Jurkat, Clone E6-1 (cell line): ENCODE results near the gene FOXJ1. TPM values are rescaled to one million over a fixed set of nuclear protein-coding genes. Genes with fewer than 3 reads are reported as not detected.
"Not testable (repeated sequence)": the region's sequence is repeated elsewhere in the genome, so short reads cannot be mapped to it uniquely, and the experiment has no call there.

ENCODE experiments used
- DNase-seq: peaks from one replicate; pipeline ENCODE4 v3.0.0-alpha.2; 2011; ENCODE audit warnings: low read depth, low spot score
- H3K4me3 ChIP-seq: 2 replicates; pipeline ENCODE4 v1.5.1; 2011; ENCODE audit warnings: mild to moderate bottlenecking, low read length, control low read depth, moderate library complexity
- polyA plus RNA-seq: library from polyadenylated mRNA; unstranded; fragments of >200 nt; gene quantifications from one replicate; pipeline ENCODE4 v1.2.1, GENCODE V29; 2012; ENCODE audit warnings: missing spikeins; ENCODE audit not compliant: insufficient read length, insufficient read depth

FOXJ1 gene, protein sequence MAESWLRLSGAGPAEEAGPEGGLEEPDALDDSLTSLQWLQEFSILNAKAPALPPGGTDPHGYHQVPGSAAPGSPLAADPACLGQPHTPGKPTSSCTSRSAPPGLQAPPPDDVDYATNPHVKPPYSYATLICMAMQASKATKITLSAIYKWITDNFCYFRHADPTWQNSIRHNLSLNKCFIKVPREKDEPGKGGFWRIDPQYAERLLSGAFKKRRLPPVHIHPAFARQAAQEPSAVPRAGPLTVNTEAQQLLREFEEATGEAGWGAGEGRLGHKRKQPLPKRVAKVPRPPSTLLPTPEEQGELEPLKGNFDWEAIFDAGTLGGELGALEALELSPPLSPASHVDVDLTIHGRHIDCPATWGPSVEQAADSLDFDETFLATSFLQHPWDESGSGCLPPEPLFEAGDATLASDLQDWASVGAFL
- not detected for polyA plus RNA-seq

DNA sequence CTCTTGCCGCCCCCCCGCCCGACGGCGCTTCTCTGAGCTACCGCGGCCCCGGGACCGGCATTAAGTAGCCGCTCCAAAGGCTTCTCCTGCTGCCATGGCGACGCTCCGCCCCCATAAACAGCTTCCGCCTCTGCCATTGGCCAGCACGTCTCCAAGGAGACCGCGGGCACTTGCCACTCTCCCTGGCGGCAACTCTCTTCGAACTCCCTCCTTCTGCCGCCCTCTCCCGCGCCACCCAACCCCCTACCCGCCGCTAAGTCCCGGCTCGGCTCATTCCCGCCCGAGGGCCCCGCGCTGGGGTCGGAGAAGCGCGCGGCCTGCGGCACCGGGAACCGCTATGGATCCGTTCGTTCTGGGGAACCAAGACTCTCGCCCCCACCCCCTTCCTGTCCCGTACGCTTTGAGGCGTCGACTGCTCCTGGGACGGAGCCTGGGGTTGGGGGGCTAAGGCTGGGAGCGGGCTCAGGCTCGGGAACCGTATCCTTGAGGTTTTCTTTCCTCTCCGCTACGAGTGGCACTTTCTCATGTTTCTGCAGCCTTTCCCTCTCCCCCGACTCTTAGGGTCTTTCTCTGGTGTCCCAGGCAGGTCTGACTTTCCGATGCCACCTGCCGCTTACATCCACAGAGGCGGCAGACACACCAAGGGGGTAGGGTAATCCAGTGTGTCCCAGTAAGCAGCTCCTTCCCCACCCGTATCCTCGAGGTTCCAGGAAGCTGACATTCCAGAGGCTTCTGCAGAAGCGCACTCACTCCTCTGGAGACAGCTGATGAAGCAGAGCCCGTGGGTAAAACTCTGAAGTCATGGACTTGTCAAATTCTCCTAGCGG is at the start of gene FOXJ1:
Gene FOXJ1, minus strand, starts transcription at position 34 of the 827 bp plus-strand sequence. CDS start 850 bp downstream, outside the sequence.
- peak within 1 kb of the TSS; percentile 54 for H3K4me3 ChIP-seq
- peak; percentile 89 for DNase-seq

DNA sequence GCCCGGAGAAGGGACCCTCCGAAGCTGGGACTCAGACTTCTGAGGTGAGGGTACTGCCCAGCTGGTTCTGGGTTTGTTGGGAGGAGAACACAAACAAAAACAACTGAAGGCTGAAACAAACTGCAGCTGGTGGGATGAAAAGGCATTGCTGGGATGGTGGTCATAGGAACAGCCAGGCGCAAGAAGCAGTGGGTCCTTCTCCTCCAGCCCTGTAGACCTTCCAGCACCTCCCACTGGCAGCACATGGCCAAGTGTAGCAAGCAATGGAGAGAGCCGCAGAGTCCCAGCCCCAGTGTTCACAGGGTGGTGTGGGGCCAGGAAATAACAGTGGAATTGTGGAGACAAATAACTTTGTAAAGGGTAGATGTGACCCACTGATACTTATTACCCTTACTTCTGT is 48.7 kb upstream of the FOXJ1 start:
- no peak for DNase-seq
- no peak overlapping the region for H3K4me3 ChIP-seq

DNA sequence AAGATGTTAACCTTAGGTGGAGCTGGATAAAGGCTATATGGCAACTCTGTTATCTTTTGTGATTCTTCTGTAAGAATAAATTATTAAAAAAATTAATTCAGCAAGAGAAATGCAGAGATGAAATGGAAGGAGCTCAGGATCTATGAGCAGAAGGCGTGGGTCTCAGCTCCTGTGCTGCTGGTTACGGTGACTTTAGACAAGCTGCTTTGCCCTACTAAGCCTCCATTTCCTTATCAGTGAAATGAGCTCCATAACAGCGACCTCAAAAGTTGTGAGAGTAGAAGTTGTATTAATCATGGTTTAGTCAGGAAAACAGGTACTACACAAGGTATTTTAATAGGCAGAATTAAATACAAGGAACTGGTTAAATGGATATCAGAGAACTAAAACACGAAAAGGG is 48.2 kb upstream of the FOXJ1 start:
- no peak overlapping the region for H3K4me3 ChIP-seq
- no peak for DNase-seq

DNA sequence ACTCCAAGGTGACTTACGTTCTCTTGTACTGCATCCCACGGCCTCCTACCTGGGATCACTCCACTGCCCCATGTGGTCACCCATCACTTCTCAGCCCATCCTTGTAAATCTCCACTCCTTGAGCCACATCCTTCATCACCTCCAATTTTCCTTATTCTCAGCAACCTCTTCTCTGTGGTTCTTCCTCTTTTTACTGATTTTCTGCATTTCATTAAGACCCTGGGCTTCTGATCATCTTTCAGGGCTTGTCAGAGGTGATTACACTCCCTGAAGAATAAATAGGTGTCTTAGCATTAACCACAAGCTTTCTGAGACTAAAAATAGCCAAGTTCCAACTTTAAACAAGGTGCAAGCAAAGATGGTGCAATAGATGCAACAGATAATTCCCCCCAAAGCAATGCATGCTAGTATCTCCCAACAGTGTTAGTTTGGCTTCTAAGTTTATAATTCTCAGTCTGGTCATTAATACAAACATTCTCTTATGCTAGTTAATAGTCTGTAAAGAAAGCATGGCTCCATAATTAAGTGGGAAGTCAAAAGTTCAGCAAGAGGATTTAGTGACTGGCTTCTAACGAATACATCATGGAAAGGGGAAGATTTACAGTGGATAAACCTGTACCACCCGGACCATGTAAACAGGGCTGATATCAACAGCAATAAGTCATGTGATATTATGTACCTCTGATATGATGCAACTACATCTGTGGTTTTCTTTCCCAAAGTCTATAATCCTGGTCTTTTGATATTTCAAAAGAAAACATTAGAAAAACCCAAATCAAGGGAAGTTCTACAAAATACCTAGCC is 47.4 kb upstream of the FOXJ1 start:
- H3K4me3 ChIP-seq, result no peak overlapping the region
- DNase-seq, result no peak

DNA sequence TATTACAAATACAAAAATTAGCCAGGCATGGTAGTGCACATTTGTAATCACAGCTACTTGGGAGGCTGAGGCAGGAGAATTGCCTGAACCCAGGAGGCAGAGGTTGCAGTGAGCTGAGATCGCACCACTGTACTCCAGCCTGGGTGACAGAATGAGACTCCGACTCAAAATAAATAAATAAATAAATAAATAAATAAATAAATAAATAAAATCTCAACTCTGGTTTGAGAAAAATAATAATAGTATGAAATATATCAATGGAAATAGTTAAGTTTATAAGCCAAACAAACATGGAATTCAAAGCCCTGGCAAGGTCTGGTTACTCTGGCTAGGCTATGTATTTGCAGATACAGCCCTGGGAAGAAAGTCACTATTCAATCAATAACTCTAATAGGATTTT is 45.7 kb upstream of the FOXJ1 start:
- not testable (repeated sequence) for H3K4me3 ChIP-seq, DNase-seq

DNA sequence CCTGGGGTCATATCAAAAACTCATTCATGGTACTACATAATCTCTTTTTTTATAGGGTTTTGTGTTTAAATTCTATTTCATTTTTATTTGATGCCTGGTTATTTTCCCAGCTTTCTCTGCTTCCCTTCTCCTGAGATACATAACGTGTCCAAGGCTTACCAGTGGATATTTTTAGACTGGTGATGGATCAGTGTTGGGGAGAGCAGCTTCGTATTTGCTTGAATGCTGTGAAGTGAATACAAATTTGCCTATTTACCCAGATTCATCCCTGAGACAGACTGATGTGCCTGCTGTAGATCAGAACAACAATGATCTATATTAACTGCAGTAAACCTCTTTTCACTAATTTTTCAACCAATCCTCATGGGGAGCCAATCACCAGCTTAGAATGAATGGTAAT is 43.2 kb upstream of the FOXJ1 start:
- DNase-seq, result no peak
- H3K4me3 ChIP-seq, result no peak overlapping the region

DNA sequence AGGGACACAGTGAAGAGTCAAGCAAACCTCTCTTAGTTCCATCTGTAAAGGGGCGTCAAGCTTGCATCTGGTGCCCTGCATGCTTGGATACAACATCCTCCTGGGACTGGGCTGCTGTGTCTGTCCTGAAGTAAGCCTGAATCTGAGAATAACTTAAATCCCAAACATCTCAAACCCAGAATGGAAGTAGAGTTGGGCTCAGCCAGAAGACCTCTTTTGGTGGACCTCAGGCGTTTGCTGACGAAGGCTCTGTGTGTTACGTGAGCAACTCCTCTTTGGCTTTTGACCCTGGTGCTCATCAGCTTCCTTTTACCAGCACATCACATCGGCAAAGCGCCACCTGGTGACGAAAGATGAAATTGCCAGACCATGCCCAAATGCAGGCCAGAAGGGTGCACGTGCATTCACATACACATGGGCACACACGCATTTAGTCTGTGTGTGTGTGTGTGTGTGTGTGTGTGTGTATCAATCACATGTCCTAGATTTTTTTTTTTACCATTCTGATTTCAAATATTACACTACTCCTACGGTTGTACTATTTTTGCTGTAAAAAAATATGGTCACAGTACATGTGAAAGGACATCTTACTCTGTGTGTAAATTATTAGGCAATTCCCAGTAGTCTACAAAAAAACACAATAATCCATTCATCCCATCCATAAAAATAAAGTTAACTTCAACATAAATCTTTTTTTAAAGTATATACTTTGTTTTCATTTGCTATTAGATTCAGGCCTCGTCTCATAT is 41.1 kb upstream of the FOXJ1 start:
- peak; percentile 96 for DNase-seq
- H3K4me3 ChIP-seq, result no peak overlapping the region

DNA sequence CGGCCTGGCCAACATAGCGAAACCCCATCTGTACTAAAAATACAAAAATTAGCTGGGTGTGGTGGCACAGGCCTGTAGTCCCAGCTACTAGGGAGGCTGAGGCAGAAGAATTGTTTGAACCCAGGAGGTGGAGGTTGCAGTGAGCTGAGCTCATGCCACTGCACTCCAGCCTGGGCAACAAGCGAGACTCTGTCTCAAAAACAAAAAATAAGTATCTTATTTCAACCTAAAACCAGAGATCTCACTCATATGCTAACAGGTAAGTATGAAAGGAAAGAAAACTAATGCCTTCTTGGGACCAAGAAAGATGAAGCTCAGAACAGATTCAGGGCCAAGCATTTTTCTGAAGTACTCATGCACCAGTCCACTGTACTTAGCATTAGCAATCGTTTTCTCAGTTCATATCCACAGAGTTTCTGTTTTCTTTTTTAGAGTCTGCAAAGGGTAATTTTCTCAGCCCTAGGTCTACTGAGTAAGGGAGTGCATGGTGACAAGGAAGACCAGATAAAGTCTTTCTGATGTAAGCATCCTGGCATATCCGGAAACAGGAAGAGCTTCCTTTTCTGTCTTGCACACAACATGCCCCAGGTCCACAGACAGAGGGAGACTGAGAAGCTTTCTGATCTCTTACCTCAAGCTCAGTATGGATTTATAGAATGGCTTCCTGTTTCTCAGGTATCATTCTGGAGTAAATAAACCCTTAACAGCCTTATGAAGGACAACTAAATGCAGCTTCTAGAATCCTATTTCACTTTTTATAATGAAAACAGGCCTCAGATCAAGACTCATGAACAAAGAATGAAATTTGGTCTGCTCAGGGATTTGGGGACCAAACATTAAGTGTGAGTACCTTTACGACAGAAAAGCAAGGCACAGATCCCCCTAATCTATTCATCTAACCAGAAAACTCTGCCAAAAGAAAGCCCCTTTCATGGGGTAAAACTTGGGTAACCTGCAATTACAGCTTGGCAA is 38.7 kb upstream of the FOXJ1 start:
- no peak overlapping the region for H3K4me3 ChIP-seq
- DNase-seq, result peak; percentile 91

DNA sequence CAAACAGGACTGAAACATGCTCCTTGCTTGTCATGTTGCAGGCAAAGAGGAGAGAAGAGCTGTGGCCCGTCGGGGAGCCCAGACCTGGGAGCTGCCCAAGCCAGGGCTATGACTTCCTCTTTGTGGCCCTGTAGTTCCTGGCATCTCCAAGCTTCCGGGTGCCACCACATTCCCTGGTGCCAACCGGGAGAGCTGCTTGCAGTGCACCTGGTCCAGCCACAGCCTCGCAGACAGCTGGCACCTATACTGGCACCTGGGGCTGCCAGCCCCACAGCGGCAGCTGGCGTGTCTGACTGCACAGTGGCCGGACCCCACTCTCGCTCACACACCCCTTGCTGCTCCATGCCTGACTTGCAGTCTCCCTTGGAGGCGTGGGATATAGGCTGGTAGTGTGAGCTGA is 37.1 kb upstream of the FOXJ1 start:
- no peak for DNase-seq
- H3K4me3 ChIP-seq, result no peak overlapping the region

DNA sequence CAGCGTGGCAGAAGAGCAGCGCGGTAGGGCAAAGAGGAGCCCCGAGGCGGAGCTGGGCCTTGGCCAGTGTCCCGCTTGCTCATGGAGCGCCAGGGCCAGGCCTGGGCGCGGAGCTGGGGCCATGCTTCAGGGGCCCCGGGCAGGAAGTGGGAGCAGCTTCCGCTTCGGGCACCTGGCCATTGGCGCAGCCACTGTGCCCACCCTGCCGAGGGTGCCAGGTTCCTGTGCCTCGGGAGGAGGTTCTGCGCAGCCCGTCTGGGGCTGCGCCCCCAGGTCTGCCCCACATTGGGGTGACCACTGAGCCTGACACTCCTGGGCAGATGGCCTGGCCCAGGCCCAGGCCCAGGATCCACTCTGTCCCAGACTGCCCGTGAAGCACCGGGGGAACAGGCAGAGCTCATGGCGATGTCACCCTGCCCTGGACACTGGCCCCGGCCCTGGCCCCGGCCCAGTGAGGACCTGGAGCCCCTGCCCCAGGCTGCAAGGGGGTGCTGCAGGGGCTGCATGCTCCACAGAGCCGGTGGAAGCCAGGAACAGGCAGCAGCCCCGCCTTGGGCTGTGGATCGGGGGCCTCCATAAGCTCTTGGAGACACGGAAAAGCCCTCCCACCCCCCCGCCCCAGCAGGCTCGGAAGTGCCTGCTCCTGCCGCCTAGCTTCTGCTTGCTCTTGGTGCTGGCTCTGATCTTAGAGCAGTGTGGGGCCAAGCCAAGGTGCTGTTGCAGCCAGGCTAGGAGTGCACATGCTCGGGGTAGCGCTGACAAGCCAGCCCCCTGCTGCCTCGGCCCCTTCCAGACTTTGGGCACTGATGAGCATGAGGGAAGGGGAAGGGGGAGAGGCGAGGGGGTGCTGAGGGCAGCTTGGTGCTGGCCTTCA is 35.9 kb upstream of the FOXJ1 start:
- DNase-seq, result no peak
- H3K4me3 ChIP-seq, result no peak overlapping the region

DNA sequence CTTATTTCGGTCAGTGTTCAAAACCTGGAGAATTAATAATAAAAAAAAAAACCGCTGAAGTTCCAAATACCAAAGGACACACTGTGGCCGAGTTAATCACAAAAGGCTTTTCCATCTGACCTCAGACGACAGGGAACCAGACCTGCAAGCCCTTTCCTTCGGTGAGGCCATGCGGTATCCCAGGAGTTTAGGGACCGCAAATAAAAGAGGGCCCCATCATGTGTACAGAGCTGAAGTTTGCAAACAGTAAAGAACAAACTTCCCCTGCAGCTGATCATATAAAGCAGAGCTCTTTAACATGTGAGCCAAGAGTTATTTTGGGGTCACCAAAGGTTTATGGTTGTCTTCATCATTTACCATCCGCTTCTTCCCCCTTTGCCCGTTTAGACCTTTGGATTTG is 33.0 kb upstream of the FOXJ1 start:
- DNase-seq, result no peak
- H3K4me3 ChIP-seq, result no peak overlapping the region

DNA sequence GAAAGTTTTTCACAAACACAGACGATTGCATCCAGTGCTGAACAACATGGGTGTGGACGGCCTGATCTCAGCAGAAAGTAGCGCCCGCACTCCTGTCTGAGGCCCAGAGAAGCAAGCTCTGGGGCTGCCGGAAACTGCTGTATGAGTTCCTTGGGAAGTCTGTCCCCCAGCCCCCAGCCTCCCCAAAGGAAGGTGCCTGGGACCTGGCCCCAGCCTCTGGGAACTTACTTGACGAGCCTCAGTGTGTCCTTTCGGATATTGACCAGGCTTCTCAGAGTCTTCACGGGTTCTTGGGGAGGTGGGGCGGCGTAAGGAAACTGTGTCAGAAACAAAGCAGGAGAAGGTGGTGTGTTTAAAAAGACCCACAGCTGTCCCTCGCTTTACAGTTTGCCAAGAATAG is 32.4 kb upstream of the FOXJ1 start:
- H3K4me3 ChIP-seq, result no peak overlapping the region
- DNase-seq, result no peak

DNA sequence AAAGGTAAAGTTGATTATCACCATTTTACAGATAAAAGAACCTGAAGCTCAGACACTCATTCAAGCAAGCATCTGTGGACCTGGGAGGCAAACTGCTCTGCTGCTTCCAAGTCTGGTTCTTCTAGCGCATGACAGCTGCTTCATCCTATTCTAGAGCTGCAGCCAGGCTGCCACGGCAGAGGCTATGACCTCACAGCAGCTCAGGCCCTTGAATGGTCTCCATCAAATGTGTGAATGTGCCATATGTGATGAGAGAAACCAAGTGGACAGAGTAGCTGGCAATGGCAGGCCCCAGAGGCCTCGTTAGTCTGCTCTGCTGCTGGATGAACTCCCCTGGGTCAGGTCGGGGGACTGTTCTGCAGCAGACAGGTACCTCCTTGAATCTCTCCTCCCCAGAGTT is 30.7 kb upstream of the FOXJ1 start:
- H3K4me3 ChIP-seq, result no peak overlapping the region
- no peak for DNase-seq

DNA sequence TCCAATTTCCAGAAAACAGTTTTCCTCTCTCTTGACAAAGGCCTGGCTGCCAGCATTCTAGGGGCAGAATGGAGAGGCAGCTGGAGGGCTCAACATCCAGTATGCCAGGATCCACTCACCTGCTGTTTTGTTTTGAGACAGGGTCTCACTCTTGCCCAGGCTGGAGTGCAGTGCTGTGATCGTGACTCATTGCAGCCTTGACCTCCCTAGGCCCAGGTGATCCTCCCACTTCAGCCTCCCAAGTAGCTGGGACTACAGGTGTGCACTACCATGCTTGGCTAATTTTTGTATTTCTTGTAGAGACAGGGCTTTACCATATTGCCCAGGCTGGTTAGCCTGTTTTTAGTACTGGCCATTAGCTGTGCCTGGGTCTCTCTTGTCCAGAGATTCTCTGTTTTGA is 29.1 kb upstream of the FOXJ1 start:
- no peak for DNase-seq

DNA sequence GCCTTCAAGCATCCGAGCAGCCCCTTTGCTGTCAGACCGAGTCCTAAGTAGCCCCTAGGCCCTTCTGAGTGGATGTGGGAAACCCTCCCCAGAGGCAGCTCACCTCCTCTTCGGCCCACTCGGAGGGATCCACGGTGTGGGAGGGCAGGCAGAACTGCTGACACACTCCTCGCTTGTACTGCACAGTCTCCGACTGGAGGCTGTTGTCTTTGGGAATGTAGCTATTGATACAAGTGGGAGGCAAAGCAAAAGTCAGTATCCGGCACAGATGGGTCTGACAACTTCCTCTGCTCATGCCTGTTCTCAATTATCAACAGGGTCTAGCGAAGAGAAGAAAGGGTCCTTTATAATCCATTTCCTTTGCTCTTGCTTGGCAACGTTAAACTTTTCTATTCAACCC is 25.9 kb upstream of the FOXJ1 start:
- no peak for DNase-seq
- no peak overlapping the region for H3K4me3 ChIP-seq

More for the DNA sequence above, 29.1 kb upstream of the FOXJ1 start:
- H3K4me3 ChIP-seq, result no peak overlapping the region

DNA sequence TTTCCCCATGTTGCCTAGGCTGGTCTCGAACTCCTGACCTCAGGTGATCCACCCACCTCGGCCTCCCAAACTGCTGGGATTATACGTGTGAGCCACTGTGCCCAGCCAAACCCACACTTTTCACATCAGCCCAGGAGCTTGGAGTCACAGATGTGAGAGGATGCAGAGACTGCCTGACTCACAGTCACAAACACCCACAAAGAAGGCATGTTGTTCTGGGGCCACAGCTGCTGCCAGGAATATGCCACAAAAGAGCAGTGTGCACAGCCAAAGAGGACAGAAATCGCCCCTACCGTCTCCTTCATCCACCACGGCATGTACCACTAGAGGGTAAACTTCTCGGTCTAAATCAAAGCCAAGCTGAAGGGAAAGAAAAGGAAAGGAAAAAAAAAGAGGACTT is 25.1 kb upstream of the FOXJ1 start:
- no peak overlapping the region for H3K4me3 ChIP-seq
- no peak for DNase-seq

DNA sequence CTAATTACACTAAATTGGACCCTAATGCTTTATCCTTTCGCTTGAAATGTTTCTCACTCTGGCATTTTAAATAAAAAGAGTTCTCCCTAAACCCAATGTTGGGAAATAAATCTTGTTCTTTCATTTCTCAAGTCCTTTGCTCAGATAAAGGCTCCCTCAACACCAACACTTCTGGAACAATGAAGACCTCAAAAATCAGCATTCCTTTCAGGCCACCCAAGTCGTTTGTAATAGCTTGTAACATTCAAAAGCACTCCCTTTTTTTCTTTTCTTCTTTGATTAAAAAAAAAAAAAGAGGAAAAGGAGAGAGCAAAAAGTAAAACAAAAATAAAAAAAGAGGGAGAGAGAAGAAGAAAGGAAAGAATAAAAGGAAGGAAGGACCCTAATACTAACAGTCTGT is 23.3 kb upstream of the FOXJ1 start:
- DNase-seq, result no peak
- no peak overlapping the region for H3K4me3 ChIP-seq
